Measurements from ENCODE around the gene ENPP1. TPM values are rescaled to one million over a fixed set of nuclear protein-coding genes. Genes with fewer than 3 reads are reported as not detected.

Gene ENPP1
- total and polyA plus RNA-seq, 2 of the 4 experiments (the other 2 are of a cell fraction), result 10.9 to 38.9 TPM

DNA sequence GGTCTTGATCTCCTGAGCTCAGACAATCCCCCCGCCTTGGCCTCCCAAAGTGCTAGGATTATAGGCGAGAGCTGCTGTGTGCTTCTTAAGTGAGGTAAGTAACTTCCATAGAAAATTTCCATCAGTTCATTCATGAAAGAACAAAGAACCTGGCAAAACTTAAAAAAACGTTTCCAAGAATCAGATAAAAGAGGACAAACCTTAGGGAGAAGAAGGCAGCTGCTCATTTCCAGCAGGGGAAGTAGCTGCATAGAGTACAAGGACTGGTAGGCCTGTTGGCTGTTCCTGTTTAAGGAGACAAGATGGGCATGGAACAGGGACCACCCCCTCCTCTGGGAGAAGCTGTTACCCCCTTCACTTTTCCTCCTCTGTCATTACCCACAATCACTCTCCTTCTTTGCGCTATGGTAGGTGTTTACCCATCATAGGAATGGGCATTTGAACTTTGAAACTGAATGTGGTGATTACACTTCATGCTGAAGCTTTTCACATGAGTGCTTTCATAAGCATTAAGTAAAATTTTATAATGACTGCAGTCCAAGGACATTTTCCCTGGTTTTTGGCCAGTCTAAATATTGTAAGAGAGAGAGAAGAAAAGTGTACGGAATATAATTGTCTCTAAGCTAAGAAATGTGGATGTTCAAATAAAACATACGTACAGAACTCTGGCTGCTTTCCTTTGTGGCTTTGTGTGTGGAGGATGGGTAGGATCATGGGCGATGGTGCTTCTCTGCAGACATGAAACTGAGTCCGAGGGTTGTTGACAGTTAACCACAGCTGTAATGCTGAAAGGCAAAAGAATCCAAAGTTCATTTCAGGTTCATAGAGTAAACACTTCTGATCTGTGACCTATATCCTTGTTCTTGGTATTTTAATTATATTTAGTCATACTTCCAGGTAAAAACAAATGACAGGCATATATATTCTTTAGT, 86.9 kb downstream of the ENPP1 start:
- intact Hi-C loops (cut with micrococcal nuclease) (loop anchor here (5.0 kb wide), 1 partner anchor 107 kb away; no protein-coding TSS in a partner anchor), in situ Hi-C loops (cut with MboI; ENCODE audit: low sequenced_read_pairs) (no loop called here), dilution Hi-C loops (cut with HindIII; ENCODE audit: low sequenced_read_pairs, unreplicated experiment) (no loop called here)
- H3K4me1 ChIP-seq (ENCODE audit: control insufficient read depth, insufficient read depth, low read length), result 0 out of 2 replicates have a peak, but pooled peaks cover 3% of the 10 kb centered on the region
- no peak overlapping the region for H2BK120ac ChIP-seq (ENCODE audit: low read depth, low read length)
- no peak overlapping the region for H3K27ac ChIP-seq (ENCODE audit: insufficient read depth, low read length)
- H4K20me1 ChIP-seq (ENCODE audit: insufficient read depth, low read length), result no peaks in the 10 kb centered on the region
- no peak overlapping the region for H2BK15ac ChIP-seq (ENCODE audit: low read depth, low read length)
- BruUV-seq (replicated peaks), result no TSS peak
- no peak overlapping the region for H3K56ac ChIP-seq (ENCODE audit: extremely low read depth, insufficient read depth, low read length)
- H3K79me1 ChIP-seq (ENCODE audit: low read depth in 1 of 2, low read length in 2 of 2), result no peaks in the 10 kb centered on the region
- ATAC-seq (ENCODE audit: low read depth) (no peak), DNase-seq (no peak)
- no peaks in the 10 kb centered on the region; the same call in 1 of the 2 replicates for H3K27me3 ChIP-seq (ENCODE audit: control insufficient read depth, insufficient read depth, low read length)
- H4K8ac ChIP-seq (ENCODE audit: low read depth in 2 of 2, low read length in 2 of 2), result no peak overlapping the region
- H4K5ac ChIP-seq (ENCODE audit: low read depth, low read length), result no peak overlapping the region
- no peak overlapping the region for H2BK20ac ChIP-seq (ENCODE audit: low read depth, low read length)
- H2BK5ac ChIP-seq (ENCODE audit: low read depth, low read length, poor library complexity, severe bottlenecking), result no peak overlapping the region
- no peak overlapping the region for H4K91ac ChIP-seq (ENCODE audit: insufficient read depth, low read depth, low read length)
- no peak overlapping the region for H2AFZ ChIP-seq (replicated peaks; ENCODE audit: low read length, poor library complexity)
- 0 out of 2 replicates have a peak overlapping the region, but pooled peaks have one; percentile 3 for H3K4me2 ChIP-seq (ENCODE audit: low read depth, low read length)
- H3K18ac ChIP-seq (ENCODE audit: low read depth, low read length), result peak overlapping the region; percentile 37; the same call in 1 of the 2 replicates
- POLR2A ChIA-PET (ENCODE audit: unreplicated experiment), result no interaction called here
- H2AK9ac ChIP-seq (replicated peaks; ENCODE audit: low read depth, low read length, poor library complexity), result no peak overlapping the region
- H3K9ac ChIP-seq (ENCODE audit: low read depth, low read length), result no peak overlapping the region
- peak overlapping the region; percentile 13; the same call in 1 of the 2 replicates for H2AK5ac ChIP-seq (ENCODE audit: low read depth, low read length)
- no peaks in the 10 kb centered on the region for H3K36me3 ChIP-seq (ENCODE audit: control insufficient read depth, insufficient read depth, low read length)
- H3K9me1 ChIP-seq (ENCODE audit: insufficient read depth, low read length), result no peaks in the 10 kb centered on the region; the same call in 1 of the 2 replicates
- 59% methylated on average over 2 of the region's 8 CpGs; no CpG with 5 or more reads in 1 of the 2 experiments for WGBS, 2 experiments (ENCODE audit: extremely low coverage in 2 of 2, insufficient read length in 1 of 2)
- no peak overlapping the region for H3K4me3 ChIP-seq (ENCODE audit: insufficient read depth, low read depth, low read length)
- H3K23ac ChIP-seq (ENCODE audit: low read depth, low read length), result no peak overlapping the region
- CTCF ChIA-PET, result no interaction called here
- H3K4ac ChIP-seq (ENCODE audit: low read depth, low read length), result no peak overlapping the region
- H3K9me3 ChIP-seq (ENCODE audit: control insufficient read depth, insufficient read depth, low read length), result peaks cover 9% of the 10 kb centered on the region
- peak overlapping the region; percentile 68 for H3K14ac ChIP-seq (replicated peaks; ENCODE audit: low read depth, low read length)
- no peak for TF ChIP-seq CEBPB (IDR thresholded peaks at IDR 0.05; ENCODE audit: low read depth, low read length)
- no peak for TF ChIP-seq FOS (IDR thresholded peaks at IDR 0.05; ENCODE audit: low read depth, low read length)
- TF ChIP-seq RCOR1 (IDR thresholded peaks at IDR 0.05; ENCODE audit: insufficient replicate concordance, low read length), result no peak
- no peak for TF ChIP-seq RAD21 (IDR thresholded peaks at IDR 0.05; ENCODE audit: low read length)
- no peak for TF ChIP-seq SMC3 (IDR thresholded peaks at IDR 0.05; ENCODE audit: low read depth, low read length)
- TF ChIP-seq POLR2A (IDR thresholded peaks at IDR 0.05; ENCODE audit: low read depth, low read length), result no peak
- TF ChIP-seq BHLHE40 (IDR thresholded peaks at IDR 0.05; ENCODE audit: low read depth, low read length), result no peak
- TF ChIP-seq MAFK (IDR thresholded peaks at IDR 0.05; ENCODE audit: low read depth, low read length), result no peak
- TF ChIP-seq RFX5 (IDR thresholded peaks at IDR 0.05; ENCODE audit: low read depth, low read length), result no peak
- no peak for TF ChIP-seq USF2 (IDR thresholded peaks at IDR 0.05; ENCODE audit: low read depth, low read length)
- no peak for TF ChIP-seq MAZ (IDR thresholded peaks at IDR 0.05; ENCODE audit: borderline replicate concordance, low read depth, low read length)
- no peak for TF ChIP-seq MXI1 (IDR thresholded peaks at IDR 0.05; ENCODE audit: borderline replicate concordance, low read depth, low read length)
- no peak for TF ChIP-seq NFE2L2 (IDR thresholded peaks at IDR 0.05; ENCODE audit: low read depth, low read length)
- TF ChIP-seq, protein P1, sequence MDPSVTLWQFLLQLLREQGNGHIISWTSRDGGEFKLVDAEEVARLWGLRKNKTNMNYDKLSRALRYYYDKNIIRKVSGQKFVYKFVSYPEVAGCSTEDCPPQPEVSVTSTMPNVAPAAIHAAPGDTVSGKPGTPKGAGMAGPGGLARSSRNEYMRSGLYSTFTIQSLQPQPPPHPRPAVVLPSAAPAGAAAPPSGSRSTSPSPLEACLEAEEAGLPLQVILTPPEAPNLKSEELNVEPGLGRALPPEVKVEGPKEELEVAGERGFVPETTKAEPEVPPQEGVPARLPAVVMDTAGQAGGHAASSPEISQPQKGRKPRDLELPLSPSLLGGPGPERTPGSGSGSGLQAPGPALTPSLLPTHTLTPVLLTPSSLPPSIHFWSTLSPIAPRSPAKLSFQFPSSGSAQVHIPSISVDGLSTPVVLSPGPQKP (IDR thresholded peaks at IDR 0.05; ENCODE audit: borderline replicate concordance, low read depth, low read length), result no peak
- TF ChIP-seq CHD1 (IDR thresholded peaks at IDR 0.05; ENCODE audit: low read depth, low read length), result no peak

All from IMR-90 (cell line).